HCEC 1CT (cell line): ENCODE results near the gene ARID3A.
A peak's percentile ranks its signal among the peaks of the same experiment; 100 is the strongest.

Experiments used
- DNase-seq: peaks from one replicate; pipeline ENCODE4 v3.0.0-alpha.2; 2017

The ARID3A gene

GRCh38 chr19:912181-913079, 13.4 kb upstream of the ARID3A start:
- DNase-seq: no peak

- DNase-seq: peak; percentile 53
These were observed 12.6 kb upstream of the ARID3A start, which contains the start of gene R3HDM4 for GRCh38 chr19:913080-913748. TSS of gene R3HDM4 (minus strand) at chr19:913219. CDS start at chr19:913157, 62 bp downstream.

GRCh38 chr19:916645-917322, 9.1 kb upstream of the ARID3A start:
- no peak for DNase-seq

- no peak for DNase-seq
These were observed 8.3 kb upstream of the ARID3A start, which contains the start of gene KISS1R for GRCh38 chr19:917323-918151. TSS of gene KISS1R (plus strand) at chr19:917333. CDS start at chr19:917503, 170 bp downstream.

GRCh38 chr19:918152-918437, 7.7 kb upstream of the ARID3A start:
- DNase-seq: no peak

- no peak for DNase-seq
These were observed 7.2 kb upstream of the ARID3A start for GRCh38 chr19:918481-919198.

GRCh38 chr19:919199-920050, 6.4 kb upstream of the ARID3A start:
- DNase-seq: no peak

- peak; percentile 27 for DNase-seq
These were observed 5.6 kb upstream of the ARID3A start for GRCh38 chr19:920051-920864.

- no peak for DNase-seq
These were observed 1.2 kb upstream of the ARID3A start for GRCh38 chr19:924553-925086.

GRCh38 chr19:925087-925525, 729 bp upstream of the ARID3A start:
- DNase-seq: no peak

- no peak for DNase-seq
These were observed 421 bp downstream of the ARID3A start for GRCh38 chr19:926323-926588.

- peak; percentile 28 for DNase-seq
These were observed 935 bp downstream of the ARID3A start for GRCh38 chr19:926589-927350.

- DNase-seq: no peak
These were observed 1.5 kb downstream of the ARID3A start for GRCh38 chr19:927351-927779.

- no peak for DNase-seq
These were observed 2.1 kb downstream of the ARID3A start for GRCh38 chr19:927780-928401.

- DNase-seq: no peak
These were observed 2.8 kb downstream of the ARID3A start for GRCh38 chr19:928471-929202.

GRCh38 chr19:929203-929890, 3.5 kb downstream of the ARID3A start:
- no peak for DNase-seq

GRCh38 chr19:929891-930258, 4.0 kb downstream of the ARID3A start:
- no peak for DNase-seq
